AG04449 (cell line): ENCODE measurements around the gene TTC3.

Experiments used
- CTCF ChIA-PET: fragments of 350-600 bp; formaldehyde crosslinking; extraction: SDS; loops from one replicate; lab custom pipeline; 2021; ENCODE audit warnings: antibody characterized with exemption; lab: Yijun Ruan, JAX
- POLR2A ChIA-PET: fragments of 400-600, 350-600 bp; formaldehyde crosslinking; extraction: SDS; loops from one replicate; lab custom pipeline; 2020; ENCODE audit warnings: antibody characterized with exemption, inconsistent platforms; lab: Yijun Ruan, JAX
- DNase-seq: peaks from one replicate; pipeline ENCODE4 v3.0.0-alpha.2; 2010; ENCODE audit warnings: low read depth, low spot score
- H3K4me3 ChIP-seq: 2 replicates; pipeline ENCODE4 v1.5.1; 2011; ENCODE audit warnings: low read depth, mild to moderate bottlenecking, control low read depth, low read length
- CTCF ChIP-seq: IDR thresholded peaks from one replicate; pipeline ENCODE4 v1.5.1; 2011; ENCODE audit warnings: mild to moderate bottlenecking, moderate library complexity, low read length, control low read depth, inconsistent platforms; ENCODE audit not compliant: insufficient read depth; ENCODE audit errors: missing control alignments

Gene TTC3

DNA sequence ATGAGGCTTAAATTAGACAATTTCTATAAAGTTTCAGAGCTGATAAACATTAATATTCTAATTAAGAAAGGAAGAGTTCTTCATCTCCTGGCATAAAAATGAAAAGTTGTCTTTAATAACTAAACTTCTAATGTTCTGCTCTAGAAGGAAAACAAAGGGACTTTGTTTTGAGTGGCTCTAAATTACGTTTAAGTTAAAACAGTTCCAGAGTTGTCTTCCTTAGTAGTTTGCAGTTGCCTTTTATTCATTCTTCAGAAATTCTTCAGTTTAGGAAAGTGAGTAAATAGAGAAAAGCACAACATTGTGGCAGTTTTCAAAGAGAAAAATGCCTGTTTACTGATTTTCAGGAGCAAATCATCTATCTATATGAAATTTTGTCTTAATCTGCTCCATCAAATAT lies 86.9 kb downstream of the TTC3 start:
- no peak overlapping the region for H3K4me3 ChIP-seq
- TF ChIP-seq CTCF, result no peak
- ChIA-PET POLR2A (no interaction called here), CTCF (no interaction called here)
- no peak for DNase-seq

DNA sequence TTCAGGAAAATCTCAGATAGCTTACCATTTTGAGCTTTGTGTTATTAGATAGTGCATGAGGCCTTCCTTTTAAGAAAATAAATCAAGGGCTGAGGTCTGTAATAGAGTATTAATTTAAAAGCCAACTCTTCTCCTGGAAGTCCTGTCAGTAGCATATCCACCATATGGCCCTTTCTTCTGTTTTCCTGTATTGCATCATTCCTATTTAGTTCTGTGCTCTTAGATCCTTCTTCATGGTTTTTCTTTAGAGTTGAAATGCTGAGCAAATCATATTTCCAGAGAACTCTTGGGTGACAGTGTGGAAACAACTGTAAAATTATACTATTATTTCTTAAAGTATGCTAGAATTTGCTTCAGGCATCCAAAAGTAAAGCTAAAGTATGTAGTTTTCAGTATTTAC lies 91.7 kb downstream of the TTC3 start:
- ChIA-PET POLR2A (no interaction called here), CTCF (interaction anchor here (1.1 to 1.3 kb wide), 2 partner anchors 9 to 237 kb away, joined by 3 to 5 read pairs; no protein-coding TSS in a partner anchor)

DNA sequence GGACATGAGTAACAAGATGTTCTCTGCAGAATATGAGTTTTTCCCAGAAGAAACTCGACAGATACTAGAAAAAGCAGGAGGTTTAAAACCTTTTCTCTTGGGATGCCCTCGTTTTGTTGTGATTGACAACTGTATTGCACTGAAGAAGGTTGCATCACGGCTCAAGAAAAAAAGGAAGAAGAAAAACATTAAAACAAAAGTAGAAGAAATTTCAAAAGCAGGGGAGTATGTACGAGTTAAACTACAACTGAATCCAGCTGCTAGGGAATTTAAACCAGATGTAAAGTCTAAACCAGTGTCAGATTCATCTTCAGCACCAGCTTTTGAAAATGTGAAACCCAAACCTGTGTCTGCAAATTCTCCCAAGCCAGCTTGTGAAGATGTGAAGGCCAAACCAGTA lies 92.5 kb downstream of the TTC3 start:
- POLR2A ChIA-PET, result no interaction called here
- H3K4me3 ChIP-seq, result no peak overlapping the region
- CTCF ChIA-PET, result no interaction called here
- TF ChIP-seq CTCF, result no peak
- DNase-seq, result no peak

More for the DNA sequence above, 91.7 kb downstream of the TTC3 start:
- H3K4me3 ChIP-seq, result no peak overlapping the region
- no peak for TF ChIP-seq CTCF
- DNase-seq, result no peak

GRCh38 chr21:37166733-37167132 lies 93.7 kb downstream of the TTC3 start:
- no peak for TF ChIP-seq CTCF
- POLR2A ChIA-PET, result no interaction called here
- no peak overlapping the region for H3K4me3 ChIP-seq
- CTCF ChIA-PET, result interaction anchor here (0.9 to 1.5 kb wide), 4 partner anchors 9 to 508 kb away, joined by 3 read pairs; no protein-coding TSS in a partner anchor
- no peak for DNase-seq

DNA sequence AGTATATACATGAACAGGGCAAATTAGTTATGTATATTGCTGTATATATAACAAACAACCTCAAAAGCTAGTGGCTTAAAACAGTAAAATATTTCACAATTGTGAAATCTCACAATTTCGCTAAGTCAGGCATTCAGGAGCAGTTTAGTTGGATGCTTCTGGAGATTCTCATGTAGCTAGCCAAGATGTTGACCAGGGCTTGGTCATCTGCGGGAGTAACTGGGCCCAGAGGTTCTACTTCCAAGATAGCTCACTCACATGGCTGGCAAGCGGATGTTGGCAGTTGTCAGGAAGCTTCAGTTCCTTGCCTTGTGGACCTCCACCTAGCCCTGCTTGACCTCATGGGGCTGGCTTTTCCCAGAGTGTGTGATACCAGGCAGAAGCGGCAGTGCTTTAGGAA lies 95.6 kb downstream of the TTC3 start:
- no peak for TF ChIP-seq CTCF
- ChIA-PET CTCF (interaction anchor here (1.5 to 1.6 kb wide), 2 partner anchors 179 to 192 kb away, joined by 4 read pairs; no protein-coding TSS in a partner anchor), POLR2A (no interaction called here)
- no peak overlapping the region for H3K4me3 ChIP-seq
- no peak for DNase-seq

- TF ChIP-seq CTCF, result no peak
- POLR2A ChIA-PET, result no interaction called here
- DNase-seq, result no peak
- CTCF ChIA-PET, result interaction anchor here (1.2 kb wide), 1 partner anchor 196 kb away, joined by 3 read pairs; no protein-coding TSS in a partner anchor
- H3K4me3 ChIP-seq, result no peak overlapping the region
Measured at GRCh38 chr21:37172646-37173045, 99.6 kb downstream of the TTC3 start.
